ENCODE measurements around the gene MYO3A. TPM values are rescaled to one million over a fixed set of nuclear protein-coding genes. Genes with fewer than 3 reads are reported as not detected.

Gene MYO3A
- total RNA-seq, 1 experiment from 2014 or later = not detected

GRCh38 chr10:26213157-26213800 is 279.2 kb downstream of the MYO3A start:
- Histone ChIP-seq H3K27me3 (ENCODE audit: insufficient read depth, low read length) (peaks cover 9% of the 10 kb centered on the region), H3K27ac (ENCODE audit: low read depth, low read length) (no peak overlapping the region), H3K36me3 (ENCODE audit: control insufficient read depth in 1 of 2, insufficient read depth in 2 of 2, low read length in 2 of 2) (no peaks in the 10 kb centered on the region), H2AFZ (ENCODE audit: low read depth, low read length, poor library complexity, severe bottlenecking) (no peak overlapping the region), H3K9ac (ENCODE audit: low read length) (no peak overlapping the region), H3K79me2 (ENCODE audit: insufficient read depth, low read length) (no peaks in the 10 kb centered on the region), H3K4me3 (replicated peaks in 1 of 2; ENCODE audit: low read depth in 1 of 2, low read length in 2 of 2) (no peak overlapping the region), H3K9me2 (ENCODE audit: insufficient read depth) (no peaks in the 10 kb centered on the region), H3K9me3 (ENCODE audit: control insufficient read depth in 1 of 2, insufficient read depth in 1 of 2, low read depth in 1 of 2, low read length in 2 of 2) (no peaks in the 10 kb centered on the region), H3K4me2 (ENCODE audit: low read length) (no peak overlapping the region), H4K20me1 (ENCODE audit: insufficient read depth) (no peaks in the 10 kb centered on the region), H3K4me1 (ENCODE audit: control insufficient read depth in 1 of 2, insufficient read depth in 2 of 2, low read length in 2 of 2) (no peaks in the 10 kb centered on the region)
- BruUV-seq (replicated peaks) = no TSS peak
- DNase-seq (ENCODE audit: low read depth, low spot score) (no peak), ATAC-seq (no peak)
- ChIA-PET POLR2A (no interaction called here), CTCF (no interaction called here), RAD21 (ENCODE audit: low non-redundant PET in 1 of 2, low total read pairs in 2 of 2, uncharacterized antibody in 2 of 2, unreplicated experiment in 2 of 2) (no interaction called here)
- intact Hi-C loops (cut with micrococcal nuclease) = no loop called here
- TF ChIP-seq POLR2A (IDR thresholded peaks at IDR 0.05; ENCODE audit: borderline replicate concordance, extremely low read depth, insufficient read depth, insufficient read length) = no peak
- TF ChIP-seq CBX3 (IDR thresholded peaks at IDR 0.05; ENCODE audit: low read depth) = no peak
- no peak for TF ChIP-seq SRF (IDR thresholded peaks at IDR 0.05; ENCODE audit: low read depth)
- no peak for TF ChIP-seq SP1 (IDR thresholded peaks at IDR 0.05; ENCODE audit: low read depth)
- no peak for TF ChIP-seq ELF1 (IDR thresholded peaks at IDR 0.05; ENCODE audit: borderline replicate concordance, low read depth)
- TF ChIP-seq CEBPB (IDR thresholded peaks at IDR 0.05; ENCODE audit: low read depth) = no peak
- TF ChIP-seq, protein P1, sequence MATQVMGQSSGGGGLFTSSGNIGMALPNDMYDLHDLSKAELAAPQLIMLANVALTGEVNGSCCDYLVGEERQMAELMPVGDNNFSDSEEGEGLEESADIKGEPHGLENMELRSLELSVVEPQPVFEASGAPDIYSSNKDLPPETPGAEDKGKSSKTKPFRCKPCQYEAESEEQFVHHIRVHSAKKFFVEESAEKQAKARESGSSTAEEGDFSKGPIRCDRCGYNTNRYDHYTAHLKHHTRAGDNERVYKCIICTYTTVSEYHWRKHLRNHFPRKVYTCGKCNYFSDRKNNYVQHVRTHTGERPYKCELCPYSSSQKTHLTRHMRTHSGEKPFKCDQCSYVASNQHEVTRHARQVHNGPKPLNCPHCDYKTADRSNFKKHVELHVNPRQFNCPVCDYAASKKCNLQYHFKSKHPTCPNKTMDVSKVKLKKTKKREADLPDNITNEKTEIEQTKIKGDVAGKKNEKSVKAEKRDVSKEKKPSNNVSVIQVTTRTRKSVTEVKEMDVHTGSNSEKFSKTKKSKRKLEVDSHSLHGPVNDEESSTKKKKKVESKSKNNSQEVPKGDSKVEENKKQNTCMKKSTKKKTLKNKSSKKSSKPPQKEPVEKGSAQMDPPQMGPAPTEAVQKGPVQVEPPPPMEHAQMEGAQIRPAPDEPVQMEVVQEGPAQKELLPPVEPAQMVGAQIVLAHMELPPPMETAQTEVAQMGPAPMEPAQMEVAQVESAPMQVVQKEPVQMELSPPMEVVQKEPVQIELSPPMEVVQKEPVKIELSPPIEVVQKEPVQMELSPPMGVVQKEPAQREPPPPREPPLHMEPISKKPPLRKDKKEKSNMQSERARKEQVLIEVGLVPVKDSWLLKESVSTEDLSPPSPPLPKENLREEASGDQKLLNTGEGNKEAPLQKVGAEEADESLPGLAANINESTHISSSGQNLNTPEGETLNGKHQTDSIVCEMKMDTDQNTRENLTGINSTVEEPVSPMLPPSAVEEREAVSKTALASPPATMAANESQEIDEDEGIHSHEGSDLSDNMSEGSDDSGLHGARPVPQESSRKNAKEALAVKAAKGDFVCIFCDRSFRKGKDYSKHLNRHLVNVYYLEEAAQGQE (IDR thresholded peaks at IDR 0.05; ENCODE audit: low read depth) = no peak

GRCh38 chr10:26214004-26214403 is 280.0 kb downstream of the MYO3A start:
- Histone ChIP-seq H3K9me3 (ENCODE audit: control insufficient read depth in 1 of 2, insufficient read depth in 1 of 2, low read depth in 1 of 2, low read length in 2 of 2) (no peaks in the 10 kb centered on the region), H2AFZ (ENCODE audit: low read depth, low read length, poor library complexity, severe bottlenecking) (no peak overlapping the region), H4K20me1 (ENCODE audit: insufficient read depth) (no peaks in the 10 kb centered on the region), H3K9ac (ENCODE audit: low read length) (no peak overlapping the region), H3K4me3 (replicated peaks in 1 of 2; ENCODE audit: low read depth in 1 of 2, low read length in 2 of 2) (no peak overlapping the region), H3K4me2 (ENCODE audit: low read length) (no peak overlapping the region), H3K36me3 (ENCODE audit: control insufficient read depth in 1 of 2, insufficient read depth in 2 of 2, low read length in 2 of 2) (no peaks in the 10 kb centered on the region), H3K27ac (ENCODE audit: low read depth, low read length) (no peak overlapping the region), H3K4me1 (ENCODE audit: control insufficient read depth in 1 of 2, insufficient read depth in 2 of 2, low read length in 2 of 2) (no peaks in the 10 kb centered on the region), H3K27me3 (ENCODE audit: insufficient read depth, low read length) (peaks cover 9% of the 10 kb centered on the region), H3K9me2 (ENCODE audit: insufficient read depth) (no peaks in the 10 kb centered on the region), H3K79me2 (ENCODE audit: insufficient read depth, low read length) (no peaks in the 10 kb centered on the region)
- POLR2A ChIA-PET = no interaction called here
- CTCF ChIA-PET = no interaction called here
- ATAC-seq (no peak), DNase-seq (ENCODE audit: low read depth, low spot score) (no peak)
- RAD21 ChIA-PET (ENCODE audit: low non-redundant PET in 1 of 2, low total read pairs in 2 of 2, uncharacterized antibody in 2 of 2, unreplicated experiment in 2 of 2) = no interaction called here
- intact Hi-C loops (cut with micrococcal nuclease) = no loop called here
- no TSS peak for BruUV-seq (replicated peaks)
- TF ChIP-seq RAD21 (IDR thresholded peaks at IDR 0.05; ENCODE audit: low read depth) = no peak
- TF ChIP-seq, protein P2, sequence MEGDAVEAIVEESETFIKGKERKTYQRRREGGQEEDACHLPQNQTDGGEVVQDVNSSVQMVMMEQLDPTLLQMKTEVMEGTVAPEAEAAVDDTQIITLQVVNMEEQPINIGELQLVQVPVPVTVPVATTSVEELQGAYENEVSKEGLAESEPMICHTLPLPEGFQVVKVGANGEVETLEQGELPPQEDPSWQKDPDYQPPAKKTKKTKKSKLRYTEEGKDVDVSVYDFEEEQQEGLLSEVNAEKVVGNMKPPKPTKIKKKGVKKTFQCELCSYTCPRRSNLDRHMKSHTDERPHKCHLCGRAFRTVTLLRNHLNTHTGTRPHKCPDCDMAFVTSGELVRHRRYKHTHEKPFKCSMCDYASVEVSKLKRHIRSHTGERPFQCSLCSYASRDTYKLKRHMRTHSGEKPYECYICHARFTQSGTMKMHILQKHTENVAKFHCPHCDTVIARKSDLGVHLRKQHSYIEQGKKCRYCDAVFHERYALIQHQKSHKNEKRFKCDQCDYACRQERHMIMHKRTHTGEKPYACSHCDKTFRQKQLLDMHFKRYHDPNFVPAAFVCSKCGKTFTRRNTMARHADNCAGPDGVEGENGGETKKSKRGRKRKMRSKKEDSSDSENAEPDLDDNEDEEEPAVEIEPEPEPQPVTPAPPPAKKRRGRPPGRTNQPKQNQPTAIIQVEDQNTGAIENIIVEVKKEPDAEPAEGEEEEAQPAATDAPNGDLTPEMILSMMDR (IDR thresholded peaks at IDR 0.05 in 2 of 3, conservative IDR thresholded peaks at IDR 0.05 in 1 of 3; ENCODE audit: borderline replicate concordance in 1 of 3, insufficient read depth in 1 of 3, low read depth in 2 of 3, low read length in 2 of 3) = no peak
- no peak for TF ChIP-seq ZBTB33 (IDR thresholded peaks at IDR 0.05; ENCODE audit: extremely low read depth, insufficient replicate concordance, low read length)
- no peak for TF ChIP-seq FOSL1 (IDR thresholded peaks at IDR 0.05; ENCODE audit: low read depth)
- TF ChIP-seq TCF7L2 (IDR thresholded peaks at IDR 0.05; ENCODE audit: borderline replicate concordance, extremely low read depth, insufficient read depth, insufficient read length) = no peak
- TF ChIP-seq CEBPB (IDR thresholded peaks at IDR 0.05; ENCODE audit: low read depth) = no peak
- TF ChIP-seq POLR2A (IDR thresholded peaks at IDR 0.05; ENCODE audit: borderline replicate concordance, extremely low read depth, insufficient read depth, insufficient read length) = no peak
- no peak for TF ChIP-seq POLR2AphosphoS5 (IDR thresholded peaks at IDR 0.05; ENCODE audit: low read depth, low read length)

All from HCT116 (cell line).